Islet of Langerhans (tissue), 1 donor: ENCODE results near the gene PLXNA3.

Experiments used
- FAIRE-seq: peaks from one replicate; lab custom pipeline; 2011; peaks lifted over from hg19 to GRCh38; lab: Jason Lieb, UNC

Gene PLXNA3

DNA sequence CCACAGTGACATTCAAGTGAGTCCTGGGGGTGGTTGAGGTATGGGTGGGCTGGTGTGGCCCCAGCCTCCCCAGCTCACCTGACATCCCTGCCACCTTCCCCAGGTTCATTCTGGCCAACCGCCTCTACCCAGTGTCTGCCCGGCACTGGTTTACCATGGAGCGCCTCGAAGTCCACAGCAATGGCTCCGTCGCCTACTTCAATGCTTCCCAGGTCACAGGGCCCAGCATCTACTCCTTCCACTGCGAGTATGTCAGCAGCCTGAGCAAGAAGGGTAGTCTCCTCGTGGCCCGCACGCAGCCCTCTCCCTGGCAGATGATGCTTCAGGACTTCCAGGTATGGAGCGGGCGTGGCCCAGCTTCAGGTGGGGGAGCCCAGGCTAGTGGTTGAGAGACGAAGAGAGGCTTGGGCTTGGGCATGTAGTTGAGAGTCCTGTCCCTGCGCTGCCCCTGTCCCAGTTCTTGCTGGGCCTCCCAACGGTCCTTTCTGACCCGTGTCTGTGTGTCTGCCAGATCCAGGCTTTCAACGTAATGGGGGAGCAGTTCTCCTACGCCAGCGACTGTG, 22.8 kb upstream of the PLXNA3 start:
- FAIRE-seq, result no peak

DNA sequence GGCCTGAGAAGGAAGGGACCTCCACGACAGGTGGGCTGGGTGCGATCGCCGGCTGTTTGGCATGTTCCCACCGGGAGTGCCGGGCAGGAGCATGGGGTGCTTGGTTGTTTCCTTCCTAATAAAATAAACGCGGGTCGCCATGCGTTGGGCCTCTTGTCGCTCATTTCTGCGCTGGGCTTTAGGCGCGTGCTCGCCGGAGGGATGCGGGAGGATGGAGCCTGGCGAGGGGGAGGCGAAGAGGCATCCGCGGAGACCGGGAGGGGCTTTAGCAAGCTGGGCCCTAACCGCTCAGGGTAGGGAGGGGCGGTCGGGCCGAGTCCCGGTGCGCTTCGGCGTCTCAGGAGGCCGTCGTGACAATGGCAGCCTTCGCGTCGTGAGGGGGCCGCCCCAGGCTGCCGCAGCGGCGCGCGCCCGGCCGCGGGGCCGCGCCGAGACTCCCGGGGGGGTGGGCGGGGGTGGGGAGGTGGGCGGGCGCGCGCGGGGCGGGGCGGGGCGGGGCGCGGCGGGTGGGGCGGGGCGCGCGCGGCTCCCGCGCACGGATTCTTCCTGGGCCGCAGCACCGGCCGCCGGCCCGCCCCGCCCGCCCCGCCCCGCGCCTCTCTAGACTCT, 21.6 kb upstream of the PLXNA3 start:
- FAIRE-seq, result no peak

DNA sequence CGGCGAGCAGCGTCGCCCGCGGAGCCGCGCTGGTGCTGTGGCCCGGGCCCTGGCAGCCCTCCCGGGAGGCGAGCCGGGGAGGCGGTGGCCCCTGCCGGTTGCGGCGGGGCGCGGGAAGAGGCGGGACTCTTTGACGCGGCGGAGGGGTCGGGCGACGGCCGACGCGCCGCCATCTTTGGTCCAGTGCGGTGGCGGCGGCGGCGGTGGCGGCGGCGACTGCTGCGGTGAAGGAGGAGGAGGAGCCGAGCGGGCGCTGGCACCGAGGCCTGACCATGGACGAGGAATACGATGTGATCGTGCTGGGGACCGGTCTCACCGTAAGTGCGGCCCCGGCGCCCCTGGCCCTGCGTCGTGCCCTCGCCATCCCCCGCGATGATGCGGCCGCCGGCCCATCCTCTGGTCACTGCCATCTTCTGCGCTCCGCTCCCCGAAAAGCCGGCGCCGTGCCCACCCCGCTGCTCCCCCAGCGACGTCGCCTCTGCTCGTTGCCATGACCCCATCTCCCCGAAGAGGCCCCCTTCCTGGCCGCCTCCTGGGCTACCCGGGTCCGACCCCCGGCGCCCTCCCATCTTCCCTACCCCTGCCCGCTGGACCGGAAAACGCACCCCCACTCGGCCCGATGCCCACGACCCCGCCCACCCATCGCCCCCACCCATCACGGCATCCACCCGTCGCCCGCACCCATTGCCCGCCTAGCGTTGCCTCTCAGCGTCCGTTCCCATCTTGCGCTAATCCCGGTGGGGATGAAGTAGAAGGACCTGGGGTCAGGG, 20.9 kb upstream of the PLXNA3 start, which contains the start of gene GDI1:
GDI1 (plus strand) TSS at position 172 of the 770 bp plus-strand sequence; CDS start at position 273, 101 bp downstream.
- FAIRE-seq, result no peak

DNA sequence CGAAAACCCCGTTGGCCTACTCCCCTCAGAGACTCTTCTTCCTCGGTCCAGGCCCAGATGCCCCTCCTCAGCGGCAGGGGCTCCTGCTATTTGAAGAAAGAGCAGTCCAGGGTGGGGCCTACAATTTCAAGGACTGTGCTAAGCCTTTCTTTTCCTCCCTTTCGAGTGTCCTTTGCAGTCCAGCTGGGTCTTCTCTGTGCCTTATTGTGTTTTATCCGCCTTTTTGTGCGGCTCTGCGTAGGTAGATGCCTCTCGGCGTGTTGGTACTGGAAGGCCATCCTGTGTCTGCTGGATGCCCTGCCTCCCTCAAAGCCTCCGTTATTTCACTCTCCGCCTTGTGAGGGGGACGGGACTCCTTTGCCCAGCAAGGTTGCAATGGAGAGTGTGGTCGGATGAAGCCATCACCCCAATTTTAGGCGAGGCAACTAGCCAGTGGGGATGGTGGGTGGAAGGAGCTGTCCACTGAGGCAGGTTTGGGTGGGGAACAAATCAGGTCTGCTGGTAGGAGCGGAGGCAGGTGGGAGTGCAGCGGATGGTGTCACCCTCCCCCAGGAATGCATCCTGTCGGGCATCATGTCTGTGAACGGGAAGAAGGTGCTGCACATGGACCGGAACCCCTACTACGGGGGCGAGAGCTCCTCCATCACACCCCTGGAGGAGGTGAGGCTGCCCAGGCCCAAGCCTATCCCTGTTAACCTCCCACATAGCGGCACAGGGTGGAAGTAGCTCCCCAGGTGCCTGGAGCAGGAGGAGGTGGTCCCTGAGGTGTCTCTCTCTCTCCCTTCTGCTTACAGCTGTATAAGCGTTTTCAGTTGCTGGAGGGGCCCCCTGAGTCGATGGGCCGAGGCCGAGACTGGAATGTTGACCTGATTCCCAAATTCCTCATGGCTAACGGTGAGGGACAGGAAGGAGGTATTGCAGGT, 19.8 kb upstream of the PLXNA3 start:
- FAIRE-seq, result no peak

DNA sequence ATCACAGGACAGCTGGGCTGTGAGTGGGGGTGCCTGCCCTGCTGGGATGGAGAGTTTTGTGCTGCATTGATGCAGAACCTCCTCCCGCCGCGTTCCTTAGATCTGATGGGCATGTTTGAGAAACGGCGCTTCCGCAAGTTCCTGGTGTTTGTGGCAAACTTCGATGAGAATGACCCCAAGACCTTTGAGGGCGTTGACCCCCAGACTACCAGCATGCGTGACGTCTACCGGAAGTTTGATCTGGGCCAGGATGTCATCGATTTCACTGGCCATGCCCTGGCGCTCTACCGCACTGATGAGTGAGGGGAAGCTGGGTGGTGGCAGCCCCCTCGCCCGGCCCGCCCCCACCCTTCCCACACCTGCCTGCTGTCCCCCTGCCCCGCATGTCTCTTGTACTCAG, 18.2 kb upstream of the PLXNA3 start:
- no peak for FAIRE-seq

DNA sequence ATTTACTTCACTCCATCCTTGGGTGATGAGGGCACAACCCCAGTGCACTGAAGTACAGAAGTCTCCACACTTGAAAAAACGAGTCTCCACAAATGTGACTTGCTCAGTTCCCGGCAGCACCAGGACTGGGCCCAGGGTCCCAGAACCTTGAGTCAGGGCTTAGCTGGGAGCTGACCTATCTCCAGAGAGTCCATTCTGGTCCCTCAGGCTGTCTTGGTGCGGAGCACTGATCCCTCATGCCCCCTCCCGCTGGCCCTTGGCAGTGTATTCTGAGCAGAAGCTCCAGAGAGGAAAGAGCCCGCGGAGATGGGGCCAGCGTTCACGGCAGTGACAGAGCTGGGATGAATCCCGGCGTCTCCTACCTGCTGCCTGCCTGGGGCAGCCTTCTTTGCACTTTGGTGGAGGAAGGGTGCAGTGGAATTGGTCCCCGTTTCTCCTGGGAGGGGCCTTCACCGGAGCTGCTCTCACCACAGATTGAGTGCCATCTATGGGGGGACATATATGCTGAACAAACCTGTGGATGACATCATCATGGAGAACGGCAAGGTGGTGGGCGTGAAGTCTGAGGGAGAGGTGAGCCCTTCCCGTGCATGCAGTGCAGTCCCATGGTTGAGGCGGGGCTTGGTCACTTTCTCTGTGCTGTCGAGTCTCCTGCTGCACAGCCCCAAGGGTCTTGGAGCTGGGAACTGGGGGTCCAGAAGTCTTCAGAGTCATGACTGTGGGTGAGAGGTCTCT, 17.3 kb upstream of the PLXNA3 start:
- FAIRE-seq, result no peak

DNA sequence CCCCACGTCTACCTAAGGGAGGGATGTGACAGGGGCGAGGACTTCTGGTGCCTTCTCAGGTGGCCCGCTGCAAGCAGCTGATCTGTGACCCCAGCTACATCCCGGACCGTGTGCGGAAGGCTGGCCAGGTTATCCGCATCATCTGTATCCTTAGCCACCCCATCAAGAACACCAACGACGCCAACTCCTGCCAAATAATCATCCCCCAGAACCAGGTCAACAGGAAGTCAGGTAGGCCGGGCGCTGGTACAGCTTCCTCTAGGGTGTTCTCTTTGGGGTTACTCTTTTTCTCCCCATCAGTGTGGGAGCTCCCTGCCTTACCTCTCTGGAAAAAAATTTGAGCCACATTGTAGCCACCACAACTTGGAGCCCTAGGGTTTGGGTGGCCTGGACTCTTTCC, 16.5 kb upstream of the PLXNA3 start:
- no peak for FAIRE-seq

DNA sequence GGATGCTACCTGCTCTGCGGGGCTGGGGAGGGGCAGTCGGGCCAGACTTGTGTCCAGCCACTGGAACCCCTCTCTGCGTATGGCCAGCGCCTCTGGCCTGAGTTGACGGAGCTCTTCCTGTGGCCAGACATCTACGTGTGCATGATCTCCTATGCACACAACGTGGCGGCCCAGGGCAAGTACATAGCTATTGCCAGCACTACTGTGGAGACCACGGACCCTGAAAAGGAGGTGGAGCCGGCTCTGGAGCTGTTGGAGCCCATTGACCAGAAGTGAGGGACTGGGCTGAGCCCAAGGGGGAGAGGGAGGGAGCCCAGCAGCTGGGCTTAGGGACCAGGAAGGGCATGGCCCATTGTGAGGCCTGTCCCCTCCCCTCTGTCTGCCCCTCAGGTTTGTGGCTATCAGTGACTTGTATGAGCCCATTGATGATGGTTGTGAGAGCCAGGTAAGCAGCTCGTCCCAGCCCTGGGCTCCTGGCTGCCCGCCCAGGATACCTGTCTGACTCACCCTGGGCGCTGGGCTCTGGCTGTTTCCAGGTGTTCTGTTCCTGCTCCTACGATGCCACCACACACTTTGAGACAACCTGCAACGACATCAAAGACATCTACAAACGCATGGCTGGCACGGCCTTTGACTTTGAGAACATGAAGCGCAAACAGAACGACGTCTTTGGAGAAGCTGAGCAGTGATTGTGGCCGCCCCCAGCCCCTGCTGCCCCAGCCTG, 15.9 kb upstream of the PLXNA3 start:
- no peak for FAIRE-seq

DNA sequence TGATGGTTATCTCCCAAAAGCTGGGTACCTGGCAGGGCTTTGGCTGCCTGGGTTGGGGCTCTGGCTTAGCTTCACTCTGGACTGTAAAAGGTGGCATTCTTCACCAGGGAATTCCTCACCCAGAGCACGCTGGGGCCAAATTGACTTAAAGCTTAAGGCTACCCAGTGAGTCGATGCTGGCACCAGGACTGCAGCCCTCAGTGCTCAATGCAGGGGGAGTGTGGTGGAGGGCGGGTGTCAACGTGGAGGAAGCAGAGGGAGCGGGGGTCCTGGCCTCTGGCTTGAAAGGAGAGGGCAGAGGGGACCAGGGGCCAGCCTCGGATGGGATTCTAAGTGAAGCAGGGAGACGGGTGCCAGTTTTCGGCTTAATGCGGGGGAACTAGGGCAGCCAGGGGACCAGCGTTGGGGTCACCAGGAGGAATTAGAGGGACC, 14.6 kb upstream of the PLXNA3 start:
- no peak for FAIRE-seq

DNA sequence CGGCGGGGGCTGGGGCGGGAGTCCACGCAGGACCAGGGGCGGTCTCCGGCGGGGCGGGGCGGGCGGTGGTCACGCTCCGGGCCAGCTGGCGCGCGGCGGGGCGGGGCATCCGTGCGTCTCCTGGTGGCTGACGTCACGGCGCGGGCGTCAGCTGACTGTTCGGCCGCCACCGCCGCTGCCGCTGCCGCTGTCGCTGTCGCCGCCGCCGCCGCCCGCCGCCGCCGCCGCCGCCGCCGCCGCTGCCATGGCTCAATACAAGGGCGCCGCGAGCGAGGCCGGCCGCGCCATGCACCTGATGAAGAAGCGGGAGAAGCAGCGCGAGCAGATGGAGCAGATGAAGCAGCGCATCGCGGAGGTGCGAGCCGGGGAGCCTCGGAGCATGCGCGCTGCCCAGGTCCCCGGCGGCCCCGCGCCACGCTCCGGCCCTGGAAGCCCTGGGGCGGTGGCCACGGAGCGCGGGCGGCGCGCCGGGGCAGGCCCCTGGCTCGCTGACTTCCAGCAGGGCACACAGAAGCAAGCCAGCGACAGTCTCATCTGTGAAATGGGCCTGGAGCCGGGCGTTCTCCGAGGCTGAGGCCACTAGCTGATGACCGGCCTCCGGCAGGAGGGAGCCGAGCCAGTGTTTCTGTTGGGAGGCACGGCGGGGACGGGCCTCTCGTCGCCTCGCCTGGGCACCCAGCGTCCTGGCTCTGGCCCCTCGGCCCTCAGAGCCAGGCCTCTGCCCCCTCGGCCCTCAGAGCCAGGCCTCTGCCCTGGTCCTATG, 13.9 kb upstream of the PLXNA3 start, which contains the start of gene FAM50A:
FAM50A (plus strand) TSS at position 150 of the 763 bp plus-strand sequence; CDS start at position 245, 95 bp downstream.
- FAIRE-seq, result no peak

DNA sequence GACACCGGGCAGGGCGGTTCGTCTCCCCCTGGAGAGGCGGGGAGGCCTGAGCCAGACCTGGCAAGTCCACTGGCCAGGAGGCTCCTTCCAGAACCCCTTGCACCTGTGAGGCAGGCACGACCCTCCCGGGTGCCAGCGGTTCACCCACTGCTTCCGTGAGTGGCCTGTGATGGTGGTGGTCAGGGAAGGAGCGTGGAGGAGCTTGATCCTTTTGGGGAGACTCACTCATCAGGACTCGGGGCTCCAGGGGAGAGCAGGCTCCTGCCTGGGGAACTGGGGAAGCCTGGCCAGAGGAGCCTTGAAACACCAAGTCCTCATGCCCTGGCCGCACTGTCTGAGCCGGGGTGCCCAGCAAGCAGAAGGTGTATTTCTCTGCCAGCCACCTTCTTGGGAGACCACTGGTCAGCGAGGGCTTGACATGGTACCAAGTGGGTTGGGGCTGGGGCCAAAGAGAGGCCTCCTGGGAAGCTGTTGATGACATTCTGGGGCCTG, 13.3 kb upstream of the PLXNA3 start:
- FAIRE-seq, result no peak

DNA sequence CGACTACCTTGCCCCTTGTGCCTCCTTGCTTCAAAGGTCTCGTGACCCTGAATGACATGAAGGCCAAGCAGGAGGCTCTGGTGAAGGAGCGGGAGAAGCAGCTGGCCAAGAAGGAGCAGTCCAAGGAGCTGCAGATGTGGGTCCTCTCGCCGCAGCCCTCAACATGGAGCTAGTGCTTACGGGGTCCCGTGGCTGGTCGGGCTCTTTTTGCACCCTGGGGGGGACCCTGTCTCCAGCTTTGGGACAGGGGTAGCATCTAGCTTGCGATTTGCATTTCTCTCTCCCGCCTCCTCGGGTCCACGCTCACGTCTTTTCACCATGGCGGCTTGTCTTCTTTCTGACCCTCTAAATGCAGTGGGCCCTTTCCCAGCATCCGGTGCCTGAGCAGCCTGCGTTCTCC, 12.3 kb upstream of the PLXNA3 start:
- no peak for FAIRE-seq

DNA sequence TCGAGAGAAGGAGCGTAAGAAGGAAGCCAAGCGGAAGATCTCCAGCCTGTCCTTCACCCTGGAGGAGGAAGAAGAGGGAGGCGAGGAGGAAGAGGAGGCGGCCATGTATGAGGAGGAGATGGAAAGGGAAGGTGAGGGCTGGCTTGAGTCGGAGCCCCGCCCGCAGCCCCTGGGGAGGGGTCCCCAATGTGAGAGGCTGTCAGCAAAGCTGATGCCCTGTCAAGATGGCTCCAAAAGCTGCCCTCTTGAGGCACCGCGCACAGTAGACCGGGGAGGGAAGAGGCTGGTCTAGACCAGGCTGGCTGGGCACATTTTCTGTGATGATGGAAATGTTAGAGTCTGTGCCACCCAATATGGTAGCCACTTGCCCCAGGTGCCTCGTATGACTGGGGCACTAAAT, 11.7 kb upstream of the PLXNA3 start:
- no peak for FAIRE-seq

DNA sequence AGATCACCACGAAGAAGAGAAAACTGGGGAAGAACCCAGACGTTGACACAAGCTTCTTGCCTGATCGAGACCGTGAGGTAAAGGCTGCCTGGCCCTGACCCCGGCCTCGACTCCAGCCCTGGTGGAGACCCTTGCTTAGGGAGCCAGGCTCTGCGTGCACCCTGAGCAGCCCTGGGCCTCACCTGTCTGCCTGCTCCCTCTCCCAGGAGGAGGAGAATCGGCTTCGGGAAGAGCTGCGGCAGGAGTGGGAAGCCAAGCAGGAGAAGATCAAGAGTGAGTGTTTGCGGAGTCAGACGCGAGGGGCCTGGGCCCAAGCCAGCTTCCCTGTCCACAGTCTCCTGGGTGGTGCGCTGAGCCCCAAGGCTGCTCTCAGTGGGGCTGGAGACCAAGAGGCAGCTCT, 9.6 kb upstream of the PLXNA3 start:
- no peak for FAIRE-seq

DNA sequence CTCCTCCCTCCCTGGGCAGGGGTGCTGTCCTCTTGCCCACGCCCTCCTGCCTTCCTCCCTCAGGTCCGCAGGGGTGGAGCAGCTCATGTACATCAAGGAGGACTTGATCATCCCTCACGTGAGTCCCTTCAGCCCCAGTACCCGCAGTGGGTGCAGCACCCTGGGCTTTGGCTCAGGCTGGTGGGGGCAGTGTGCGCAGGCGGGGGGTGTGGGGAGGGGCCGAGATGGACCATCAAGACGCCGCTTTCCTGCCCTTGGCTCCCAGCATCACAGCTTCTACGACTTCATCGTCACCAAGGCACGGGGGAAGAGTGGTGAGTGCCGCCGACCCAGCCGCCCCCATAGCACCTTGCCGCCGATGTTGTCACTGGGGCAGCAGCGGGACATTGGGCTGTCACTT, 8.5 kb upstream of the PLXNA3 start:
- no peak for FAIRE-seq

DNA sequence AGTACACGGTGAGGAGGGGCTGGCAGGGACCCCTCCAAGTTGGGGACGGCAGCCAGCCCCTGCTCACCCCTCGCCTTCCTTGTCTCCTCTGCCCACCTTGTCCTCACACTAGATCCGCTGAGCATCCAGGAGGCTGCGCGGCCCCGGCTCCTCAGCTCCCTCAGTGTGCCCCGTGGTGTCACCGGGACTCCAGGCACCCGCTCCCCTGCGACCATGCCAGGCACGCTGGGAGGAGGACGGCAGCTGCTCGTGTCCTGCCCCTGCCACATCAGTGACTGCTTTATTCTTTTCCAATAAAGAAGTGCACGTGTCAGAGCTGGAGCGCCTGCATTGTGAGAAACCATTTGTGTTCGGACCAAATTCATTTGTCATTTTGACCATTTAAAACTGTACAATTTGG, 7.8 kb upstream of the PLXNA3 start:
- FAIRE-seq, result no peak

DNA sequence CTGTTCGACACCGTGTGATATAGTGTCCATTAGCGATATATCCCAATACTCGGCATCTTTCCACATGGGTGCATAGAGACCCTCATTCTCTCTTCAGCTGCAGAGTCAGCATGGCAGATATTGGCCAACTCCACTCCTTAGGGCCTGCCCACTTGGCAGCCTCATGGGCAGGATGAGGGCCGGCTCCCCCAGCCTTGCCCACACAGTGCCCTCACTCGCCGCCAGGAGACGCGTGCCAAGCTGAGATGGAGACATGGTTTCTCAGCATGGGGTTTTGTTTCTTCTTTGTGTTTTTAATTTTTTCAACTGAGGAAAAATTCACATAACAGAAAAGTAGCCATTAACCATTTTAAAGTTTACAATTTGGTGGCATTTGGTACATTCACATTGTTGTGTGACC, 5.3 kb upstream of the PLXNA3 start:
- no peak for FAIRE-seq

DNA sequence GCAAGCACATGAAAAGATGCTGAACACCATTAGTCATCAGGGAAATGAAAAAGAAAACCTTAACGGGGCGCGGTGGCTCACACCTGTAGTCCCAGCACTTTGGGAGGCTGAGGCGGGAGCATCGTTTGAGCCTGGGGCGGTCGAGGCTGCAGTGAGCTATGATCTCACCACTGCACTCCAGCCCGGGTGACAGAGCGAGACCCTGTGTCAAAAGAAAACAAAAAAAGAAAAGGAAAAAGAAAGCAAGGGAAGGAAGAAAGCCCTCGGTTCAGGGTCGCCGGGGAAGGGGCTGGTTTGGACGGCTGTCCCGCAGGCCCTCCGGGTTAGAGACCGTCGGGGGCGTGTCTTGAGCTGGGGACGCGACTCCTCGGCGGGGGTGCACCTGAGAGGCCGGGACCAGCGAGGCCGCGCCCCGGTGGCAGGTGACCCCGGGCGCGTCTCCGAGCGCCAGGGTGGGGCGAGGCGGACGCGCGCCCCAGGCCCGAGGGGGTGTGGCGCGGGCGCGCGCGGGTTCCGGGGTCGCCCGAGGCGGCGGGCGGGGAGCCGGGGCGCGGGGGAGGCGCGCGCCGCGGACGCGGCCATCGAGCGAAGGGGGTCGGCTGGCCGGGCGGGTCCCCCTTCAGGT, 478 bp upstream of the PLXNA3 start:
- no peak for FAIRE-seq

DNA sequence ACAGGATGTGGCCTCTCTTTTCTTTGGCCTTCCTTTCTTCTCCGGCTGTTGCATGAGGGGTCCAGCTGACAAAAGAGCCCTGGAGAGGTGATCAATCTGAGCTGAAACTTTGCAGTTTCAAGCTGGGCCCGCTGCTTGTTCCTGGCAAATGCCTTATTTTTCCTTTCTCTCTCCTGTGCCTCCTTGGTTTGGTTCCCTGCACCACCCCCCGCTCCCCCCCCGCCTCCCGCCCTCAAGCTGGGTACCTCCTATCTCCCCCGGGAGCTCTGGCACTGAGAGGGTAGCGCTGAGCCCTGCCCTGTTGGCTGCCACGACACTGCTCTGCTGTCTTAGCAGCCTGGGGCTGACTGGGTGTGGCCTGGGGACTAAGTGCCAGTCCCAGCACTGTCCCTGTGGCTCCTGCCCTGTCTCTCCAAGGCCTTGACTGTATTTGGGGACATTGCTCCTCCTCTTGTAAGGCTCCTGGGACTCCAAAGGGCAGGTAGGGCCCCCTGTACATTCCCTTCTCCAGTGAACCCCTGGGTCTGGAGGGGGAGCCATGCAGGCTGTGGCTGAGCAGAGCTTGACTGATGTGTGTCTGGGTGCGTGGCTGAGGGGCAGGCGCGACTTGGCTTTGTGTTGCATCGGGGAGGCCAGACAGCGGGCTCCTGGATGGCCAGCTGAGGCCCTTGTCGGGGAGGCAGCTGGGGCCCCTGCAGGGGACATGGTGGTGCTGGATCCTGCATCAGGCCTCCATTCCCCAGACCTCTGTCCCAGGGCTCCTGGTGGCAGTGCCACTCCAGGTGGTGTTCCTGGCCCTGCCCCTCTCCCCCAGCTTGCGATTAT, 1.1 kb downstream of the PLXNA3 start:
- FAIRE-seq, result no peak
